HG03045 (cell line): ENCODE measurements around the gene FAM228A.
A peak's percentile ranks its signal among the peaks of the same experiment; 100 is the strongest.
"Not testable (repeated sequence)": the region's sequence is repeated elsewhere in the genome, so short reads cannot be mapped to it uniquely, and the experiment has no call there.

Experiments used
- ATAC-seq: cut with Tn5 transposase; IDR thresholded peaks from one replicate; pipeline ENCODE4 v1.9.1; 2021; ENCODE audit warnings: mild to moderate bottlenecking, moderate library complexity; ENCODE audit not compliant: unreplicated experiment

The FAM228A gene

DNA sequence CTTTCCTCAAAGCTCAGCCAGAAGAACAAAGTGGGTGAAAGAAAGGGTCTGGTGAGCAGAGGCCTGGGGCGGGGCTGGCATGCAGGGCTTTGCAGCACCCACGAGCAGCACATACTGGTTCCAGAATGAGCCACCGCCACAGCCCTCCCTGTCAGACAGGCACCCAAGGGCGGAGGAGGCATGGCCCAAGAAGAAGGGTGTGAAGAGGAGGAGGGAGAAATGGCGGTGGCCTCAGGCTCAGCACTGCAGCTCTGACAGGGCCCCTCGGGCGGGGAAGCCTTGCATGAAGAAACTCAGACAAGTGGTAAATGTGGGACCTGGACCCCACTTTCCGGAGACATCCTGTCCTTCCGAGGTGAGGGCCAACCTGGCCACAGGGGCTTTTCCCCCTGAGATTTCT lies 15.7 kb downstream of the FAM228A start:
- ATAC-seq = no peak

- ATAC-seq = no peak
Observed at GRCh38 chr2:24191156-24191555, 16.3 kb downstream of the FAM228A start.

DNA sequence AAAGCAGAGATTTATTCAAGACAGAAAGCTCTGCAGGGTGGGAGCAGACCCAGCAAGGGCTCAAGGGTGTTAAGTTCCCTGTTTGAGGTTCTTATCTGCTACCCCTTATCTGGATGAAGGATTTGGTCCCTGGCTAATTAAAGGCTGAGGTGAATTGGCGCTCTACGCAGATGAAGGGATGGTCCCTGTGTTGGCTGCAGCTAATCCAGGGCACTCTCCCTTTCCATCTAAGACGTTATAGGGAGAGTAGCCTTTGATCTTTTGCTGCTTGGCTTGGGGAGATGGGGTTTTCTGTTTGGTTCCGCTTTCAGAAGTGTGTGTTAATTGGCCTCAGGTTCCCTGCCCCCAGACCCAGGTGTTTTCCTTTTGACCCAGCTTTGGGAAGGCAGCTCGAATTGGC lies 17.0 kb downstream of the FAM228A start:
- no peak for ATAC-seq

DNA sequence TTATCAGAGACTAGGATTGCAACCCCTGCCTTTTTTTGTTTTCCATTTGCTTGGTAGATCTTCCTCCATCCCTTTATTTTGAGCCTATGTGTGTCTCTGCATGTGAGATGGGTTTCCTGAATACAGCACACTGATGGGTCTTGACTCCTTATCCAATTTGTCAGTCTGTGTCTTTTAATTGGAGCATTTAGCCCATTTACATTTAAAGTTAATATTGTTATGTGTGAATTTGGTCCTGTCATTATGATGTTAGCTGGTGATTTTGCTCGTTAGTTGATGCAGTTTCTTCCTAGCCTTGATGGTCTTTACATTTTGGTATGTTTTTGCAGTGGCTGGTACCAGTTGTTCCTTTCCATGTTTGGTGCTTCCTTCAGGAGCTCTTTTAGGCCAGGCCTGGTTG lies 22.4 kb downstream of the FAM228A start:
- ATAC-seq = not testable (repeated sequence)

- ATAC-seq = no peak
Observed at GRCh38 chr2:24199968-24200590, 25.2 kb downstream of the FAM228A start.

GRCh38 chr2:24200799-24201198 lies 25.9 kb downstream of the FAM228A start:
- no peak for ATAC-seq

- no peak for ATAC-seq
Observed at GRCh38 chr2:24203029-24203786, 28.4 kb downstream of the FAM228A start.

GRCh38 chr2:24203787-24204150 lies 28.9 kb downstream of the FAM228A start:
- ATAC-seq = no peak

DNA sequence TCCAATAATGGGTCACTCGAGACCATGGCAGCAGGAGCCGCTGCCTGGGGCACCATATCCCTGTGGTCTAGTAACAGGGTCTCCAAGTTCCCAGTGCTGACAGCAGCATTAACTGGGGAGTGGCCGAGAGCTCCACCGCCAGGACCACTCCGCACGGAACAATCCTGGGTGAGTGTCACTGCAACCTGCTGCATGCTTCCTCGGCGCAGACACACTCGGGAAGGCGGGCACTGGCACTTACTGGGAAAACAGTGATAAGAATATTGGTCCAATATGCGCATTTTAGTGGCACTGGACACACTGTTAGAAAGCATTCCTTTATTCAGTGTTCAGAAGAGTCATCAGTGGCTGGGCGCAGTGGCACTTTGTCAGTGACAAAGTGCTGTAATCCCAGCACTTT lies 29.7 kb downstream of the FAM228A start:
- ATAC-seq = no peak

DNA sequence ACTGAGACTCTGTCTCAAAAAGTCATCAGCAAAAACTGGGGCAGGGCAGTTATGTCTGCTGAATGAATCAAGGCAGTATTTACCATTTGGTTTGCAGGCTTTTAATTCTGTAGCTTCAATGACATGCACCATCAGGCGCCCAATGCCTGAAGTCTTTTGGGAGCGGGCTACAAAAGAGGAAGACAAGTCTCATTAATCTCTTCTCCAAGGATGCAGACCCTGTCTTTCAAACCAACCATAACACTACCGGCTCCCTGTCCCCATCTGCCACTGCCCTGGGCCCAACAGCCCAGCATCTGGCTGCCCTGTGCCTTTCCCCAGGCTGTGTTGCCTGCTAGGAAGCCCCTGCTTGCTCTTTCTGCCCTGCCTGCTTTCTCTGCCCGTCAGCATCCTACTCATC lies 30.3 kb downstream of the FAM228A start:
- ATAC-seq = no peak

DNA sequence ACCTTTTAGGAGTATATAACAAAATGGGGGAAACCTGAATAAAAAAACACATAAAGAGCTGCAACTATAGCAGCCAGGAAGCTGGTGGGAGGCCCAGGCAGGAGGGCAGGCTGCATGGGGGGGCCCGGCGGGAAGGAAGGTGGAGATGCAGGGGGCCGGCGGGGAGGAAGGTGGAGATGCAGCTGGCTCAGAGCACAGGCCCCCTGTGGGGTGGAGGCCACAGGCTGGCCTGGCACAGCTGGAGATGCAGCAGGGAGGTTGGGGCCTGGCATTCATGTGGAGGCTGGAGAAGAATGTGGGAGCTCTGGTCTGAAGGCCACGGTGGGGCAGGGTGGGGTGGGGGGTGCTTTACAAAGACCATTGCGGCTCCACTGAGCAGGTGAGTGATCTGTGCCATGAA lies 31.4 kb downstream of the FAM228A start:
- no peak for ATAC-seq

DNA sequence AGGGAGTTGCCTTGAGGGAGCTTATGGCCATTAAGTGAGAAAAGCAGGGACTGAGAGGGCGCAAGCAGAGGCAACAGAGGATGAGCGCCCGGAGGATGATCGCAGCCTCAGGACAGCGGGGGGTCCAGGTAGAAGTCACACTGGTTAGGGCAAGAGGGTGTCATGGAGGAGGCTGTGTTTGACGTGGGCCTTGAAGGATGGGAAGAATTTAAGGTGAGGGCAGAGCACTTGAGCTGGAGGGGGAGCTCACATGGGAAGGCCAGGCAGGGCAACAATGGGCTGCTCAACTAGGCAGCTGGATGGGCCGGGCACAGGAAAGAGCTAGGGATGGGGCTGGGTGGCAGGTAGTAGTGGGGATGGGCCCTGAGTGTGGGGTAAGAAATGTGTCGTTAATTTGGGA lies 31.9 kb downstream of the FAM228A start:
- ATAC-seq = no peak

GRCh38 chr2:24207359-24207758 lies 32.5 kb downstream of the FAM228A start:
- ATAC-seq = no peak

DNA sequence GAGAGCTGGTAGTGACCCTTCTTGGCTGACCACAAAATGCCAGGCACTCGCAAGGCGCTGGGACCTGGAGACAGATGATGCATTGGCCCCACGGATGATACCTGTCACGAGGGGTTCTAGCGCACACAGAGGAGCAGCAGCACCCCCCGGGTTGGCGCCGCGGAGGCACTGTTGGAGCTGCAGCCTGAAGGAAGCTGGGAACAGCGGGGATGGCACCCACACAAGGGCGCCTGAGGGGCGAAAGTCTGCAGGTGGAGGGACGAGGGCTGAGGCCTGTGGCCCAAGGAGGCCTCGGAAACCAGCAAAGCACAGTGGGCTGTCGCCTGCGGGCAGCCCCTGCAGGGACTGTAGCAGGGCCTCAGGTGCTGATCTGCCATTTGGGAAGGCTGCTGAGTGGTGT lies 33.6 kb downstream of the FAM228A start:
- ATAC-seq = no peak

DNA sequence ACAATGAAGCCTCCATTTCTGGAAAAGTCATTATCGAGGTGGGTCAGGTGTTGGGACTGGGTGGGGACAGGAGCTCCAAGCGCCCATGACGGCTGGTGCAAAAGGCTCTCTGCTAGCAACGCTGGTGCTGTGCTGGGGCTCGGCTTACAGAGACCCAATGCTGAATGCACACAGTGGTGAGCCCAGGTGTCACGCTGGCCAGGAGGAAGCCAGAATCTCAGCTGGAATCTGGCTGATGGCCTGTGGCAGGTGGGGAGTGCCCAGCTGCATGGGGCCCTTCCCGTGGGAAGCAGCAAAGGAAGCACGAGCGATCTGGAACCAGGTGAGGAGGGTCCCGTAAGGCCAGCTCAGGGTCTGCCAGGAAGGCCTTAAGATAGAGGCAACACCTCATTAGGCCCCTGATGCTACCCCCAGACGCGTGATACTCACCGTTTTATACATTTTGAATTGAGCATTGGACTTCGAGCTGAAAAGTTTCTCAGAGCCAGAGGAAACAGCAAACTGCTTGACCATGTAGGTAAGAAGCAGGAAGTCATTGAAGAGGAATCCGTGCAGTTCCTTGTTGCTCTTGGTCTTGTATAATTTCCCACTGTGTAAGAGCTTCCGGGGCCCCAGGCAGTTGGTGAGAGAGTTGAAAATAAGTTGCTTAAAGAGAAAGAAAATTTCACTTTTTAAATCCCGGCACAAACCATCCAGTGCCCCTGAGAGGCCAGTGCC lies 34.7 kb downstream of the FAM228A start:
- ATAC-seq = no peak

GRCh38 chr2:24210106-24210455 lies 35.2 kb downstream of the FAM228A start:
- ATAC-seq = no peak

- no peak for ATAC-seq
Observed at GRCh38 chr2:24210723-24211122, 35.9 kb downstream of the FAM228A start.

DNA sequence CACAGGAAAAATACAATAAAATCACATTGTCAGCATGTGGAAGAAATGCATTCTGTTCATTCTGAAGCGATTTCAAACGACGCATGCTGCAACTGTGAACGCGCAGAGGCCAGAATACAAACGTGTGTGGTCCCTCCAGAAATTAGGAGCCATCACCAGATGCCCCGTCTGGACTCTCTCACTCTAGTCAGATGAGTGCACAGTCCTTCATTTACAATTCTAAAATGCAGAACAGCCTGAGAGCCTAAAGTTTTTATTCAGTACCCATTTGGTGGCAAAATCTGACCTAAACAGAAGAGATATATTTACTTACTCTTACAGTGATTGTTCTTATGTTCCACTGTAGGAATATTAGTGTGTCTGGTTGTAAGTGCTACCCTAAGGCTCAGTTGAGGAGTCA lies 36.6 kb downstream of the FAM228A start:
- no peak for ATAC-seq

GRCh38 chr2:24214880-24215279 lies 40.0 kb downstream of the FAM228A start:
- ATAC-seq = peak; percentile 92

- no peak for ATAC-seq
Observed at GRCh38 chr2:24220554-24221291, 45.9 kb downstream of the FAM228A start.

GRCh38 chr2:24221343-24222050 lies 46.6 kb downstream of the FAM228A start:
- ATAC-seq = no peak
